Activated T-helper 9 cell treated with anti-CD3 and anti-CD28 coated beads, Interleukin-2, amount 50 U/mL, for 16 hours (primary cell): Measurements from ENCODE around the gene ZNF8.
"Not testable (repeated sequence)": the region's sequence is repeated elsewhere in the genome, so short reads cannot be mapped to it uniquely, and the experiment has no call there.

ENCODE experiments used
- DNase-seq: peaks from one replicate; pipeline ENCODE4 v3.0.0-alpha.2; 2020; ENCODE audit warnings: low read depth

Gene ZNF8

GRCh38 chr19:58278541-58279041, at the start of gene ZNF8:
ZNF8 (plus strand) TSS chr19:58278955; CDS start chr19:58279082, 127 bp downstream.
- DNase-seq, result peak; percentile 97

- DNase-seq, result no peak
These were observed 49.5 kb upstream of the ZNF8 start for GRCh38 chr19:58229255-58229639.

DNA sequence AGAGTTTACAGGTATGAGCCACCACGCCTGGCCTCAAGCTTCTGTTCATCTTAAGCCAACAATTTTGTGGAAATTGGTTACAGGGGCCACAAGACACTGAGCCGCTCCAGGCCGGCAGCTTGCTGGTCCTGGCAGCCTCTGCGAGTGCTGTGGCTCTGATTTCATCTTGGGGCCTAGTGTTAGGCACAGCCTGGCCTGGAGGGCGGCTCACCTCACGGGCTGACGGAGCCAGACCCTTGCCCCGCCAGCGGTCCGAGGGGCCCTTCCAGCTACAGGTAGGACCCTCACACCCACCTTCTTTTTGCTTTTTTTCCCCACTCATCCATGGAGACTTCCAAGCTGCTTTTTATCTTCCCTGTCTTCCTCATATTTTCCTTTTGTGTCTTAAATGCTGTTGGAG, 41.4 kb upstream of the ZNF8 start:
- DNase-seq, result no peak

DNA sequence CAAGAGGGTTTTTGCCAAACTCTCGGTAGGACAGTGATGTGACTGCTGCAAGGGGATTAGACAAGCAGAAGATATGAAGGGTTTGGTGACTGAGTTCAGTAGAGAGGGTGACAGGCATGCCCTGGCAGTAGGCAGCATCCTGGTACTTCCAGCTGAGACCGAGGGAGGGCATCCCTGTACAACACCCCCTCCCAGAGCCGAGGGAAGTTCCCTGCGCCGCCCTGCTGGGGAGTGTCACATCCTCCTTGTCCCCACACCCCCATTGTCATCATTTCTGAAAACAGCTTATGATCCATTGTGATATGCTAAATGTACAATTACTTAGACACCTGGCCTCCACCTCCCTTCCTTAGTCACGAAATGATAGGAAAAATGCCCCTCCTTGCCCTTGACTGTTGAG, 35.4 kb upstream of the ZNF8 start:
- DNase-seq, result no peak

- no peak for DNase-seq
These were observed 29.9 kb upstream of the ZNF8 start for GRCh38 chr19:58248886-58249285.

- no peak for DNase-seq
These were observed 26.6 kb upstream of the ZNF8 start for GRCh38 chr19:58252102-58252685.

GRCh38 chr19:58258259-58258658, 20.5 kb upstream of the ZNF8 start:
- DNase-seq, result not testable (repeated sequence)

- no peak for DNase-seq
These were observed 17.2 kb upstream of the ZNF8 start for GRCh38 chr19:58261600-58261967.

GRCh38 chr19:58261968-58262921, 16.5 kb upstream of the ZNF8 start:
- no peak for DNase-seq

DNA sequence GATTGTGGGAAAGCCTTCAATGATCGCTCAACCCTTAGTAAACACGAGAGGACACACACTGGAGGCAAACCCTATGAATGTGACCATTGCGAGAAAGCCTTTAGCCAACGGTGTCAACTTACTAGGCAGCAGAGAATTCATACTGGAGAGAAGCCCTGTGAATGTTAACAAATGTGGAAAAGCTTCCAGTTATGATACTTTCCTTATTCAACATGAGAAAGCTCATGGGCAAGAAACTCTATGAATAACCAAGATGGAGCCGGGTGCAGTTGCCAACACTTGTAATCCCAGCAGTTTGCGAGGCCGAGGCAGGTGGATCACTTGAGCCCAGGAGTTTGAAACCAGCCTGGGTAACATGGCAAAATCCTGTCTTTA, 15.8 kb upstream of the ZNF8 start:
- no peak for DNase-seq

GRCh38 chr19:58265100-58265499, 13.7 kb upstream of the ZNF8 start:
- no peak for DNase-seq

DNA sequence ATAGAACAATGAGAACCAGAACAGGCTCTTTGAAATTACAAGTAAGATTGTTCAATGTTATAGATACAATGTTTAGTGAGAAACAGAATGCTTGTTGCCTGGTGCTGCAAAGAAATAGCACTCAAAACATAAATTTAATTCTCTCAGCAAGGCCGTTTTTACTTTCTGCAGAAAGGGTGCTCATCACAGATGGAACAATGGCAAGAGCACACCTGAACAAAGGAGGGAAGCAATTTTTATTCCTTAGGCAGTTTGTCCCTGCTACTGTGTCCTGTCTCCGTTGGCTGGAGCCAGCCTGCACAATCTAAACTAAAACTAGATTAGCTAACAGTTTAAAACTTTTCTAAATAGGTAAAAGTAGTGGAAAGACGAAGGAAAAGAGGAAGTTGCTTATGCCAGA, 10.4 kb upstream of the ZNF8 start:
- no peak for DNase-seq

- no peak for DNase-seq
These were observed 4.0 kb upstream of the ZNF8 start for GRCh38 chr19:58274771-58275201.

- DNase-seq, result no peak
These were observed 3.2 kb upstream of the ZNF8 start for GRCh38 chr19:58275564-58275963.

DNA sequence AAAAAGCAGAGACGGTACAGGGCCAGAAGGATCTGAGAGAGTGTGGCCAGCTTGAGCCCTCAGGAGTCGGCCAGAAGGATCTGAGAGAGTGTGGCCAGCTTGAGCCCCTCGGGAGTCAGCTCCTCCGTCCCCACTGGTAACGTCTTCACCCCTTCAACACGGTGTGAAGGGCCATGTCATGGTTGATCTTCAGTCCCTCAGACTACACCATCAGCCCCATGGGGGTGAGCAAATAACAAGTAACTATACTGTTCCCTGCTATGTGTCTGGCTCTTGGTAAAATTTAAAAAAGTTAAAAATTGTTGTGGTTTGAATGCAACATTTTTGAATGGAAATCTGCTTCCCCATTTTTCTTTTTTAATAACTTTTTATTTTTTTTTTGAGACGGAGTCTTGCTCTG, 1.6 kb upstream of the ZNF8 start:
- no peak for DNase-seq

- DNase-seq, result no peak
These were observed 811 bp upstream of the ZNF8 start for GRCh38 chr19:58277748-58278540.

- peak; percentile 24 for DNase-seq
These were observed 528 bp downstream of the ZNF8 start for GRCh38 chr19:58279042-58279924.

DNA sequence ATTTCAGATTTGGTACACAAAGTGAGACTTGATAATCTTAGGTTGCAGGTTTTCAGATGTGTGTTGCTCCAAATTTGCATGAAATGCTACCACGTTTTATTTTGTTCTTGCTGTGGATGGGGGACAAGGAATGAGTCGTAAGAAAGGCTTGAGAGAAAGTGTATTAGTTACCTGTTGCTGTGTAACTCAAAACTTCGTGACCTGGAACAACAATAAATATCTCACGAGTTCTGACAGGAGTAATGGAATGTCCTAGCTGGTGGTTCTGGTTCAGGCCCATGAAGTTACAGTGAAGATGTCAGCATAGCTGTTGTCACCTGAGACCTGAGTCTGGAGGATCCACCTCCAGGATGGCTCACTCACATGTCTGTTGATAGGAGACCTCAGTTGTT, 1.2 kb downstream of the ZNF8 start:
- DNase-seq, result no peak

DNA sequence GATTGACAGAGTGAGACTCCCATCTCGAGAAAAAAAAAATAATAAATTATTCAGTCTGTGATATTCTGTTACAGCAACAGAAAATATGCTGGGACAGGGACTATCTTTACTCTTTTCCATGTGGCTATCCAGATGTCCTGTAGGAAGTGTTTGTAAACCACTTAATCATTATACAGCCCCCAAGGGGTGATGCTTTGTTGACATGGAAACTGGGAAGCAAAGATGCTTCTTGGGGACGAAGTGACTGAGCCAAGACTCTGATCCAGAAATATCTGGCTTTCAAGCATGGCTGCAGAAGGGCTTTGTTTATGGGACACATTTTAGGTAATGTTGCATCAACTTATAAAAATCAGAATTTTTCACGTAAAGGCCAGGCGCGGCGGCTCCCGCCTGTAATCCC, 5.4 kb downstream of the ZNF8 start:
- no peak for DNase-seq

GRCh38 chr19:58291943-58292342, 13.2 kb downstream of the ZNF8 start:
- no peak for DNase-seq

DNA sequence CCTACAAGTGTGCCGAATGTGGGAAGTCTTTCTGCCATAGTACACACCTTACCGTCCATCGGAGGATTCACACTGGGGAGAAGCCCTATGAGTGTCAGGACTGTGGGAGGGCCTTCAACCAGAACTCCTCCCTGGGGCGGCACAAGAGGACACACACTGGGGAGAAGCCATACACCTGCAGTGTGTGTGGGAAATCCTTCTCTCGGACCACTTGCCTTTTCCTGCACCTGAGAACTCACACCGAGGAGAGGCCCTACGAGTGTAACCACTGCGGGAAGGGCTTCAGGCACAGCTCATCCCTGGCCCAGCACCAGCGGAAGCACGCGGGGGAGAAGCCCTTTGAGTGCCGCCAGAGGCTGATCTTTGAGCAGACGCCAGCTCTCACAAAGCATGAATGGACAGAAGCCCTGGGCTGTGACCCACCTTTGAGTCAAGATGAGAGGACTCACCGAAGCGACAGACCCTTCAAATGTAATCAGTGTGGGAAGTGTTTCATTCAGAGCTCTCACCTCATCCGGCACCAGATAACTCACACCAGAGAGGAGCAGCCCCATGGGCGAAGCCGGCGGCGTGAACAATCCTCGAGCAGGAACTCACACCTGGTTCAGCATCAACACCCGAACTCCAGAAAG, 16.1 kb downstream of the ZNF8 start:
- no peak for DNase-seq
